Keratinocyte (primary cell): ENCODE data around the gene MAP3K9. TPM values are rescaled to one million over a fixed set of nuclear protein-coding genes. Genes with fewer than 3 reads are reported as not detected.

Experiments
- DNase-seq: peaks from one replicate; pipeline ENCODE4 v3.0.0-alpha.2; 2011; ENCODE audit warnings: low read depth, missing footprints, low spot score
- FAIRE-seq: peaks from 2 replicates; lab custom pipeline; 2011; peaks lifted over from hg19 to GRCh38; lab: Jason Lieb, UNC
- H2AFZ ChIP-seq: 2 replicates; pipeline ENCODE4 v1.6.0; 2012; ENCODE audit warnings: low read length, control low read depth, inconsistent platforms; ENCODE audit not compliant: control insufficient read depth
- H3K27ac ChIP-seq: 2 replicates; pipeline ENCODE4 v1.5.1; 2011; ENCODE audit warnings: low read length; ENCODE audit not compliant: control insufficient read depth, insufficient read depth
- H3K27me3 ChIP-seq: 3 replicates; pipeline ENCODE4 v1.6.0; 2011; ENCODE audit warnings: low read length; ENCODE audit not compliant: control insufficient read depth, insufficient read depth; ENCODE audit errors: extremely low read depth
- H3K36me3 ChIP-seq, 2 experiments: 2 replicates in 1 of 2; 3 replicates in 1 of 2; pipeline ENCODE4 v1.5.1; 2011; ENCODE audit warnings: low read length in 2 of 2, mild to moderate bottlenecking in 1 of 2; ENCODE audit not compliant: control insufficient read depth in 2 of 2, insufficient read depth in 2 of 2; ENCODE audit errors: extremely low read depth in 1 of 2
- H3K4me1 ChIP-seq: 3 replicates; pipeline ENCODE4 v1.5.1; 2011; ENCODE audit warnings: low read length; ENCODE audit not compliant: control insufficient read depth, insufficient read depth; ENCODE audit errors: extremely low read depth
- H3K4me2 ChIP-seq: 3 replicates; pipeline ENCODE4 v1.6.0; 2011; ENCODE audit warnings: low read depth, low read length; ENCODE audit not compliant: control insufficient read depth, insufficient read depth; ENCODE audit errors: extremely low read depth
- H3K4me3 ChIP-seq, 3 experiments: fragments of 200-600 bp in 1 of 3; sonication (generic) in 1 of 3; 2 replicates in 2 of 3; 3 replicates in 1 of 3; pipeline ENCODE4 v1.5.1; 2011 to 2016; ENCODE audit warnings: low read length in 3 of 3, mild to moderate bottlenecking in 3 of 3, control low read depth in 2 of 3, inconsistent platforms in 1 of 3, low read depth in 1 of 3, mixed read lengths in 1 of 3, mixed run types in 1 of 3, moderate library complexity in 1 of 3; ENCODE audit not compliant: control insufficient read depth in 2 of 3, insufficient read depth in 2 of 3; ENCODE audit errors: extremely low read depth in 1 of 3
- H3K79me2 ChIP-seq: 2 replicates; pipeline ENCODE4 v1.6.0; 2012; ENCODE audit warnings: low read length; ENCODE audit not compliant: control insufficient read depth, insufficient read depth
- H3K9ac ChIP-seq: 3 replicates; pipeline ENCODE4 v1.6.0; 2011; ENCODE audit warnings: low read length; ENCODE audit not compliant: control insufficient read depth, insufficient read depth; ENCODE audit errors: extremely low read depth
- H3K9me1 ChIP-seq: 3 replicates; pipeline ENCODE4 v1.6.0; 2011; ENCODE audit warnings: low read length; ENCODE audit not compliant: control insufficient read depth, insufficient read depth; ENCODE audit errors: extremely low read depth
- H3K9me3 ChIP-seq: 2 replicates; pipeline ENCODE4 v1.5.1; 2012; ENCODE audit warnings: low read depth, low read length; ENCODE audit not compliant: control insufficient read depth
- H4K20me1 ChIP-seq: 3 replicates; pipeline ENCODE4 v1.6.0; 2011; ENCODE audit warnings: low read length; ENCODE audit not compliant: control insufficient read depth, insufficient read depth; ENCODE audit errors: extremely low read depth
- CTCF ChIP-seq, 3 experiments: IDR thresholded peaks in 1 of 3; conservative IDR thresholded peaks in 1 of 3; optimal IDR thresholded peaks in 1 of 3; 2 replicates in 2 of 3; 3 replicates in 1 of 3; pipeline versions ENCODE3 to v1.5.1; 2011; ENCODE audit warnings: low read length in 3 of 3, mild to moderate bottlenecking in 3 of 3, moderate library complexity in 2 of 3, control low read depth in 1 of 3, inconsistent platforms in 1 of 3; ENCODE audit not compliant: insufficient read depth in 2 of 3; ENCODE audit errors: extremely low read depth in 1 of 3
- EZH2 ChIP-seq: IDR thresholded peaks from one replicate; pipeline ENCODE4 v1.6.1; 2012; ENCODE audit warnings: inconsistent platforms, mild to moderate bottlenecking, low read length, moderate library complexity
- dilution Hi-C: fragments of 300-500 bp; cut with MboI; formaldehyde crosslinking; loops from one replicate; pipeline ENCODE4 v1.7.0; 2020; ENCODE audit warnings: low sequenced_read_pairs; ENCODE audit not compliant: extremely low pct_ligation_motif_present
- polyA plus RNA-seq, 5 experiments: library from polyadenylated mRNA; depleted of rRNA in 3 of 5; stranded (reverse) in 3 of 5; stranded (forward) in 1 of 5; unstranded in 1 of 5; fragments of >200 nt; gene quantifications; 1 replicate in 1 of 5; 2 replicates in 3 of 5; 3 replicates in 1 of 5; pipeline versions ENCODE4 v1.2.1 to v1.2.3, GENCODE V29; 2011 to 2012; ENCODE audit warnings: missing spikeins in 2 of 5, low read depth in 1 of 5, low replicate concordance in 1 of 5

MAP3K9 gene
- polyA plus RNA-seq, 1 donor (not counting 4 experiments of a cell fraction or from before 2014, with no cell fraction given): 7.2 TPM

- H3K36me3 ChIP-seq: peaks cover 3 to 14% of the 10 kb centered on the region in 2 experiments
- H4K20me1 ChIP-seq: no peaks in the 10 kb centered on the region
- H3K9me1 ChIP-seq: peaks cover 2% of the 10 kb centered on the region
- H3K4me3 ChIP-seq: no peak overlapping the region
- dilution Hi-C loops: no loop called here
- no peaks in the 10 kb centered on the region for H3K9me3 ChIP-seq
- no peaks in the 10 kb centered on the region for H3K27me3 ChIP-seq
- H2AFZ ChIP-seq: no peak overlapping the region
- TF ChIP-seq EZH2: no peak
- no peak for TF ChIP-seq CTCF (optimal IDR thresholded peaks at IDR 0.05 in 1 of 3, IDR thresholded peaks at IDR 0.05 in 1 of 3, conservative IDR thresholded peaks at IDR 0.05 in 1 of 3; ENCODE audit: extremely low read depth in 1 of 3, insufficient read depth in 2 of 3, low read length in 3 of 3)
- peaks cover 29% of the 10 kb centered on the region for H3K4me1 ChIP-seq
- FAIRE-seq (peak; percentile 51), DNase-seq (no peak)
- no peak overlapping the region for H3K27ac ChIP-seq
- H3K79me2 ChIP-seq: peaks cover 56% of the 10 kb centered on the region
- no peak overlapping the region for H3K9ac ChIP-seq
- no peak overlapping the region for H3K4me2 ChIP-seq
Observed at GRCh38 chr14:70771781-70772212, 37.5 kb downstream of the MAP3K9 start.

- no peak overlapping the region for H2AFZ ChIP-seq
- peak overlapping the region; percentile 42 for H3K4me2 ChIP-seq
- H3K79me2 ChIP-seq: peaks cover 57% of the 10 kb centered on the region
- H3K4me3 ChIP-seq: no peak overlapping the region
- peaks cover 2% of the 10 kb centered on the region for H3K9me1 ChIP-seq
- H3K9ac ChIP-seq: no peak overlapping the region
- no peaks in the 10 kb centered on the region for H4K20me1 ChIP-seq
- peaks cover 29% of the 10 kb centered on the region for H3K4me1 ChIP-seq
- H3K9me3 ChIP-seq: no peaks in the 10 kb centered on the region
- no peaks in the 10 kb centered on the region for H3K27me3 ChIP-seq
- DNase-seq: peak; percentile 60
- dilution Hi-C loops: no loop called here
- peak overlapping the region; percentile 57 for H3K27ac ChIP-seq
- peaks cover 3 to 17% of the 10 kb centered on the region in 2 experiments for H3K36me3 ChIP-seq
- peak; percentile 99 for FAIRE-seq
- TF ChIP-seq CTCF (optimal IDR thresholded peaks at IDR 0.05 in 1 of 3, IDR thresholded peaks at IDR 0.05 in 1 of 3, conservative IDR thresholded peaks at IDR 0.05 in 1 of 3; ENCODE audit: extremely low read depth in 1 of 3, insufficient read depth in 2 of 3, low read length in 3 of 3) (no peak), EZH2 (no peak)
Observed at GRCh38 chr14:70770490-70770889, 38.8 kb downstream of the MAP3K9 start.
